ENCODE results near the gene LASP1. TPM values are rescaled to one million over a fixed set of nuclear protein-coding genes. Genes with fewer than 3 reads are reported as not detected.
"Not testable (repeated sequence)": the region's sequence is repeated elsewhere in the genome, so short reads cannot be mapped to it uniquely, and the experiment has no call there.

The LASP1 gene
- polyA plus RNA-seq, 4 donors, result 140 to 149 (median 146) TPM

- DNase-seq (ENCODE audit: low read depth in 4 of 4, low spot score in 3 of 4), result peak in 1 of 4 donors; percentile 46
These were observed 52.9 kb downstream of the LASP1 start for GRCh38 chr17:38922538-38923297.

- peak; percentile 46 to 65 (median 56) for DNase-seq (ENCODE audit: low read depth in 4 of 4, low spot score in 3 of 4)
These were observed 55.6 kb downstream of the LASP1 start, which contains the start of gene LASP1NB for GRCh38 chr17:38925263-38925995. Gene LASP1NB, plus strand, starts transcription at chr17:38925614.

GRCh38 chr17:38926293-38927070 is 56.6 kb downstream of the LASP1 start:
- no peak for DNase-seq (ENCODE audit: low read depth in 4 of 4, low spot score in 3 of 4)

- not testable (repeated sequence) for DNase-seq (ENCODE audit: low read depth in 4 of 4, low spot score in 3 of 4)
These were observed 60.9 kb downstream of the LASP1 start for GRCh38 chr17:38930782-38931181.

GRCh38 chr17:38933962-38934361 is 64.1 kb downstream of the LASP1 start:
- not testable (repeated sequence) for DNase-seq (ENCODE audit: low read depth in 4 of 4, low spot score in 3 of 4)

- DNase-seq (ENCODE audit: low read depth in 4 of 4, low spot score in 3 of 4), result no peak
These were observed 70.1 kb downstream of the LASP1 start for GRCh38 chr17:38939987-38940386.

GRCh38 chr17:38940404-38940803 is 70.5 kb downstream of the LASP1 start:
- no peak for DNase-seq (ENCODE audit: low read depth in 4 of 4, low spot score in 3 of 4)

GRCh38 chr17:38942696-38943334 is 73.0 kb downstream of the LASP1 start:
- DNase-seq (ENCODE audit: low read depth in 4 of 4, low spot score in 3 of 4), result no peak

GRCh38 chr17:38943607-38944006 is 73.7 kb downstream of the LASP1 start:
- DNase-seq (ENCODE audit: low read depth in 4 of 4, low spot score in 3 of 4), result no peak

GRCh38 chr17:38947189-38947588 is 77.3 kb downstream of the LASP1 start:
- no peak for DNase-seq (ENCODE audit: low read depth in 4 of 4, low spot score in 3 of 4)

- not testable (repeated sequence) for DNase-seq (ENCODE audit: low read depth in 4 of 4, low spot score in 3 of 4)
These were observed 83.9 kb downstream of the LASP1 start for GRCh38 chr17:38953800-38954199.

GRCh38 chr17:38958326-38958725 is 88.5 kb downstream of the LASP1 start:
- no peak for DNase-seq (ENCODE audit: low read depth in 4 of 4, low spot score in 3 of 4)

- DNase-seq (ENCODE audit: low read depth in 4 of 4, low spot score in 3 of 4), result no peak
These were observed 88.9 kb downstream of the LASP1 start for GRCh38 chr17:38958756-38959155.

- DNase-seq (ENCODE audit: low read depth in 4 of 4, low spot score in 3 of 4), result no peak
These were observed 89.7 kb downstream of the LASP1 start for GRCh38 chr17:38959508-38959907.

GRCh38 chr17:38960402-38960801 is 90.5 kb downstream of the LASP1 start:
- no peak for DNase-seq (ENCODE audit: low read depth in 4 of 4, low spot score in 3 of 4)

- no peak for DNase-seq (ENCODE audit: low read depth in 4 of 4, low spot score in 3 of 4)
These were observed 91.6 kb downstream of the LASP1 start for GRCh38 chr17:38961413-38961812.

GRCh38 chr17:38967290-38967738 is 97.5 kb downstream of the LASP1 start, which contains the start of gene FBXO47:
Gene FBXO47, minus strand, starts transcription at chr17:38967403. Its CDS starts 4,378 bp downstream, at chr17:38963025.
- DNase-seq (ENCODE audit: low read depth in 4 of 4, low spot score in 3 of 4), result peak; percentile 74 to 87 (median 82)

- DNase-seq (ENCODE audit: low read depth in 4 of 4, low spot score in 3 of 4), result no peak
These were observed 99.4 kb downstream of the LASP1 start for GRCh38 chr17:38969281-38969680.

- no peak for DNase-seq (ENCODE audit: low read depth in 4 of 4, low spot score in 3 of 4)
These were observed 100.3 kb downstream of the LASP1 start for GRCh38 chr17:38970128-38970527.

GRCh38 chr17:38970804-38971203 is 100.9 kb downstream of the LASP1 start:
- no peak for DNase-seq (ENCODE audit: low read depth in 4 of 4, low spot score in 3 of 4)
